ENCODE data around the gene DSCAML1.

The DSCAML1 gene

GRCh38 chr11:117824571-117825537 is 27.8 kb upstream of the DSCAML1 start, which contains the start of gene FXYD2:
TSS of gene FXYD2 (minus strand) at chr11:117824744. CDS start at chr11:117824678, 66 bp downstream.
- H3K36me3 Mint-ChIP-seq (ENCODE audit: low read depth): no peaks in the 10 kb centered on the region
- H3K27me3 Mint-ChIP-seq (ENCODE audit: low read depth, poor library complexity): peaks cover 35% of the 10 kb centered on the region
- no peaks in the 10 kb centered on the region for H3K9me3 Mint-ChIP-seq
- H3K4me1 Mint-ChIP-seq: peaks cover 15% of the 10 kb centered on the region
- no peak within 1 kb of the TSS for H3K27ac Mint-ChIP-seq
- no peak for DNase-seq
- H3K4me3 Mint-ChIP-seq: no peak within 1 kb of the TSS
- TF ChIP-seq CTCF (IDR thresholded peaks at IDR 0.05): no peak

DNA sequence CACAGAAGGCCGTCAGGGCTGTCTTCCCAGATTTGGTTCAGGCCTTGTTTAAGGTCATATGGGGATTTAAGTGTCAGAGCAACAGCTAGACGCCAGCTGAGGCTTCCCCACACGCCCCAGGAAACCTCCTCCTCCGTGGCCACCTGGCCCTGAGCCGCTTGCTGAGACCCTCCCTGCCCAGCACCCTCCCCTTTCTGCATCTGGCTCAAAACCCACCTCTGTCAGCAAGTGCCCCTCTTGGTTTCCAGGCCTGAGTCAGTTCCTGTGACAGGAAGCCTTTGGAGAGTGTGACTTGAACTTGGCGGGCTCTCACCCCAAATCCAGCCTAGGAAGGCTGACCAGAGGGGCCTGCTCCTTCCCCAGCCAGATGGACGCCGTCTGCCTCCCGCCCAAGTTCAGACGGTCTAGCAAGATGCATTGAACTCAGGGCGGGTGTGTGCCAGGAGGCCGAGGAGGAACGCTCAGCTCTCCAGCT is 27.0 kb upstream of the DSCAML1 start:
- no peaks in the 10 kb centered on the region for H3K9me3 Mint-ChIP-seq
- no peak for TF ChIP-seq CTCF (IDR thresholded peaks at IDR 0.05)
- no peak overlapping the region for H3K4me3 Mint-ChIP-seq
- DNase-seq: no peak
- no peaks in the 10 kb centered on the region for H3K36me3 Mint-ChIP-seq (ENCODE audit: low read depth)
- no peak overlapping the region for H3K27ac Mint-ChIP-seq
- peaks cover 34% of the 10 kb centered on the region for H3K27me3 Mint-ChIP-seq (ENCODE audit: low read depth, poor library complexity)
- H3K4me1 Mint-ChIP-seq: peaks cover 21% of the 10 kb centered on the region

DNA sequence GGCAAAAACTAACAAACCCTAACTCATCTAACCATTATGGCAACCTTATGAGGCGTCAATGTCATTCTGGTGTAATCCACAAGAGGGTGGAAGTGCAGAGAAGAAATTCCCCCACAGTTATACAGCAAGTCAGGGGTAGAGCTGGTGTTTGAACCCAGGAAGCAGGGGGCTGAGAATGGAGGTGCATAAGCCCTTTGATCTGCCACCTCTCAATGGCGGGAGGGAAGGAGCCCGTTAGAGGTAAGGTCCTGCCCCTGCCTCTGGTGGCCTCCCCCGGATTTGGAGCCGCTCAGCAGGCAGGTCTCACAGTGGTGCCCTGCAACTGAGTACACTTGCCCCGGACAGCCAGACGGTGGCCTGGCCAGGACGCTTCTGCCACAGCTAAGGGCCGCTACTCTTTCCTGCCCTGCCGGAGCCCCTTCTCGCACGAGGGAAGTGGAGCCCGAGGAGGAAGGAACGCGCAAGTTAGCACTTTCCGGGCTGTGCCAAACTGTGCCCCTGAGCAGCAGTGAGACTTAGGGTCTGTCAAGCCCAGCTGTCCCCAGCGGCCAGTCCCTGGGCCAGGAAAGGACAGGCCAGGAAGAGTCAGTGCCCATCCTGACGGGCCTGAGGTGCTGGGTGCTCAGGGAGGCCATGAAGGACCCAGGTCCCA is 26.4 kb upstream of the DSCAML1 start:
- no peaks in the 10 kb centered on the region for H3K36me3 Mint-ChIP-seq (ENCODE audit: low read depth)
- H3K4me3 Mint-ChIP-seq: no peak overlapping the region
- H3K9me3 Mint-ChIP-seq: no peaks in the 10 kb centered on the region
- DNase-seq: no peak
- TF ChIP-seq CTCF (IDR thresholded peaks at IDR 0.05): peak; percentile 35
- no peak overlapping the region for H3K27ac Mint-ChIP-seq
- peaks cover 23% of the 10 kb centered on the region for H3K4me1 Mint-ChIP-seq
- H3K27me3 Mint-ChIP-seq (ENCODE audit: low read depth, poor library complexity): peaks cover 34% of the 10 kb centered on the region

- peak; percentile 62 for DNase-seq
Observed at GRCh38 chr11:117822074-117823033, 25.3 kb upstream of the DSCAML1 start.

More at GRCh38 chr11:117822074-117823033, 25.3 kb upstream of the DSCAML1 start:
- TF ChIP-seq CTCF (IDR thresholded peaks at IDR 0.05): peak; percentile 58
- Mint-ChIP-seq H3K36me3 (ENCODE audit: low read depth) (no peaks in the 10 kb centered on the region), H3K4me1 (peaks cover 31% of the 10 kb centered on the region), H3K4me3 (no peak overlapping the region), H3K27me3 (ENCODE audit: low read depth, poor library complexity) (peaks cover 34% of the 10 kb centered on the region), H3K9me3 (no peaks in the 10 kb centered on the region), H3K27ac (no peak overlapping the region)
